ENCODE data around the gene IGF1. TPM values are rescaled to one million over a fixed set of nuclear protein-coding genes. Genes with fewer than 3 reads are reported as not detected.

The IGF1 gene
- total RNA-seq, 1 donor from 2014 or later = 0.34 TPM

GRCh38 chr12:102444707-102445106 lies 35.7 kb downstream of the IGF1 start:
- Mint-ChIP-seq H3K4me3 (no peak overlapping the region), H3K36me3 (ENCODE audit: low read depth) (no peaks in the 10 kb centered on the region), H3K27me3 (ENCODE audit: insufficient read depth) (peaks cover 2% of the 10 kb centered on the region), H3K27ac (no peak overlapping the region), H3K9me3 (peaks cover 16% of the 10 kb centered on the region), H3K4me1 (ENCODE audit: low read depth) (no peaks in the 10 kb centered on the region)
- no peak for DNase-seq (ENCODE audit: low spot score)
- intact Hi-C loops (cut with micrococcal nuclease) = no loop called here

- H3K4me1 Mint-ChIP-seq (ENCODE audit: low read depth) = no peaks in the 10 kb centered on the region
- peaks cover 2% of the 10 kb centered on the region for H3K27me3 Mint-ChIP-seq (ENCODE audit: insufficient read depth)
- H3K36me3 Mint-ChIP-seq (ENCODE audit: low read depth) = no peaks in the 10 kb centered on the region
- no peak for DNase-seq (ENCODE audit: low spot score)
- peaks cover 16% of the 10 kb centered on the region for H3K9me3 Mint-ChIP-seq
- H3K4me3 Mint-ChIP-seq = no peak overlapping the region
- no peak overlapping the region for H3K27ac Mint-ChIP-seq
- intact Hi-C loops (cut with micrococcal nuclease) = no loop called here
Measured at GRCh38 chr12:102444093-102444492, 36.3 kb downstream of the IGF1 start.

- no peak overlapping the region for H3K4me3 Mint-ChIP-seq
- H3K27ac Mint-ChIP-seq = no peak overlapping the region
- no peaks in the 10 kb centered on the region for H3K36me3 Mint-ChIP-seq (ENCODE audit: low read depth)
- no peaks in the 10 kb centered on the region for H3K9me3 Mint-ChIP-seq
- H3K27me3 Mint-ChIP-seq (ENCODE audit: insufficient read depth) = no peaks in the 10 kb centered on the region
- intact Hi-C loops (cut with micrococcal nuclease) = loop anchor here (2.0 kb wide), 2 partner anchors 18 to 44 kb away; no protein-coding TSS in a partner anchor
- DNase-seq (ENCODE audit: low spot score) = no peak
- H3K4me1 Mint-ChIP-seq (ENCODE audit: low read depth) = peaks cover 4% of the 10 kb centered on the region
Measured at GRCh38 chr12:102441077-102441596, 39.2 kb downstream of the IGF1 start.

GRCh38 chr12:102439426-102440405 lies 40.6 kb downstream of the IGF1 start:
- intact Hi-C loops (cut with micrococcal nuclease) = loop anchor here (2.0 kb wide), 2 partner anchors 17 to 45 kb away; no protein-coding TSS in a partner anchor

GRCh38 chr12:102438827-102439210 lies 41.5 kb downstream of the IGF1 start:
- intact Hi-C loops (cut with micrococcal nuclease) = no loop called here
- Mint-ChIP-seq H3K4me3 (no peak overlapping the region), H3K9me3 (no peaks in the 10 kb centered on the region), H3K27ac (no peak overlapping the region), H3K4me1 (ENCODE audit: low read depth) (peaks cover 4% of the 10 kb centered on the region), H3K27me3 (ENCODE audit: insufficient read depth) (no peaks in the 10 kb centered on the region), H3K36me3 (ENCODE audit: low read depth) (no peaks in the 10 kb centered on the region)
- DNase-seq (ENCODE audit: low spot score) = no peak

More at GRCh38 chr12:102439426-102440405, 40.6 kb downstream of the IGF1 start:
- H3K27ac Mint-ChIP-seq = no peak overlapping the region
- H3K36me3 Mint-ChIP-seq (ENCODE audit: low read depth) = no peaks in the 10 kb centered on the region
- no peaks in the 10 kb centered on the region for H3K27me3 Mint-ChIP-seq (ENCODE audit: insufficient read depth)
- H3K4me1 Mint-ChIP-seq (ENCODE audit: low read depth) = peaks cover 4% of the 10 kb centered on the region
- DNase-seq (ENCODE audit: low spot score) = no peak
- H3K4me3 Mint-ChIP-seq = no peak overlapping the region
- H3K9me3 Mint-ChIP-seq = no peaks in the 10 kb centered on the region

- Mint-ChIP-seq H3K36me3 (ENCODE audit: low read depth) (no peaks in the 10 kb centered on the region), H3K4me1 (ENCODE audit: low read depth) (peaks cover 4% of the 10 kb centered on the region), H3K27me3 (ENCODE audit: insufficient read depth) (no peaks in the 10 kb centered on the region), H3K9me3 (no peaks in the 10 kb centered on the region), H3K27ac (no peak overlapping the region), H3K4me3 (no peak overlapping the region)
- intact Hi-C loops (cut with micrococcal nuclease) = no loop called here
- DNase-seq (ENCODE audit: low spot score) = no peak
Measured at GRCh38 chr12:102438047-102438826, 42.1 kb downstream of the IGF1 start.

GRCh38 chr12:102437511-102437910 lies 42.9 kb downstream of the IGF1 start:
- intact Hi-C loops (cut with micrococcal nuclease) = no loop called here
- H3K27ac Mint-ChIP-seq = no peak overlapping the region
- no peak for DNase-seq (ENCODE audit: low spot score)
- H3K9me3 Mint-ChIP-seq = no peaks in the 10 kb centered on the region
- no peaks in the 10 kb centered on the region for H3K36me3 Mint-ChIP-seq (ENCODE audit: low read depth)
- no peak overlapping the region for H3K4me3 Mint-ChIP-seq
- peaks cover 4% of the 10 kb centered on the region for H3K4me1 Mint-ChIP-seq (ENCODE audit: low read depth)
- peaks cover under 1% of the 10 kb centered on the region for H3K27me3 Mint-ChIP-seq (ENCODE audit: insufficient read depth)

GRCh38 chr12:102436867-102437266 lies 43.5 kb downstream of the IGF1 start:
- no peak for DNase-seq (ENCODE audit: low spot score)
- Mint-ChIP-seq H3K36me3 (ENCODE audit: low read depth) (no peaks in the 10 kb centered on the region), H3K4me1 (ENCODE audit: low read depth) (peaks cover 4% of the 10 kb centered on the region), H3K4me3 (no peak overlapping the region), H3K27me3 (ENCODE audit: insufficient read depth) (peaks cover 3% of the 10 kb centered on the region), H3K9me3 (no peaks in the 10 kb centered on the region), H3K27ac (no peak overlapping the region)
- intact Hi-C loops (cut with micrococcal nuclease) = no loop called here

GRCh38 chr12:102435827-102436436 lies 44.4 kb downstream of the IGF1 start:
- H3K27ac Mint-ChIP-seq = no peak overlapping the region
- intact Hi-C loops (cut with micrococcal nuclease) = no loop called here
- DNase-seq (ENCODE audit: low spot score) = no peak

DNA sequence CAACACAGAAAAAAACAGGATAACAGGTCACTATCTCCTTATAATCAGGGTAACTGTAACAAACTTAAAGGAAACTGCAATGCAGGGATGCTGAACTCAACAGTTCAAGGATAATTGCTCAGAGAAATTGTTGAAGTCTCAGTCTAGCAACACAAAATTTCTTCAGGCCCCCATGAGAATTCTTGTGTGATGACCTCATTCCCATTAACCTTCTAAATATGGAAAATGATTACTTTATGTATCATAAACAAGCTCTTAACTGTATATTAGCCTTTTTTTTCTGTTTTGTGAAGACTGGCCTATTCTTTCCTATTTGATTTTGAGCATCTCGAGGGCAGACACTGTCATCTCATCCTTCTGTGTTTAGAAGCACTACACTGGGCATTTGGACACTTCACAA lies 47.1 kb downstream of the IGF1 start:
- H3K27ac Mint-ChIP-seq = no peak overlapping the region
- DNase-seq (ENCODE audit: low spot score) = no peak
- no peaks in the 10 kb centered on the region for H3K9me3 Mint-ChIP-seq
- intact Hi-C loops (cut with micrococcal nuclease) = no loop called here
- H3K36me3 Mint-ChIP-seq (ENCODE audit: low read depth) = no peaks in the 10 kb centered on the region
- H3K4me3 Mint-ChIP-seq = no peak overlapping the region
- H3K4me1 Mint-ChIP-seq (ENCODE audit: low read depth) = peaks cover 4% of the 10 kb centered on the region
- peaks cover 12% of the 10 kb centered on the region for H3K27me3 Mint-ChIP-seq (ENCODE audit: insufficient read depth)

More at GRCh38 chr12:102435827-102436436, 44.4 kb downstream of the IGF1 start:
- no peaks in the 10 kb centered on the region for H3K9me3 Mint-ChIP-seq
- peaks cover 5% of the 10 kb centered on the region for H3K27me3 Mint-ChIP-seq (ENCODE audit: insufficient read depth)
- no peaks in the 10 kb centered on the region for H3K36me3 Mint-ChIP-seq (ENCODE audit: low read depth)
- H3K4me1 Mint-ChIP-seq (ENCODE audit: low read depth) = peaks cover 4% of the 10 kb centered on the region
- no peak overlapping the region for H3K4me3 Mint-ChIP-seq

GRCh38 chr12:102430661-102431060 lies 49.7 kb downstream of the IGF1 start:
- Mint-ChIP-seq H3K4me3 (no peak overlapping the region), H3K27me3 (ENCODE audit: insufficient read depth) (peaks cover 12% of the 10 kb centered on the region), H3K9me3 (no peaks in the 10 kb centered on the region), H3K36me3 (ENCODE audit: low read depth) (no peaks in the 10 kb centered on the region), H3K4me1 (ENCODE audit: low read depth) (no peaks in the 10 kb centered on the region), H3K27ac (no peak overlapping the region)
- intact Hi-C loops (cut with micrococcal nuclease) = no loop called here
- DNase-seq (ENCODE audit: low spot score) = no peak

DNA sequence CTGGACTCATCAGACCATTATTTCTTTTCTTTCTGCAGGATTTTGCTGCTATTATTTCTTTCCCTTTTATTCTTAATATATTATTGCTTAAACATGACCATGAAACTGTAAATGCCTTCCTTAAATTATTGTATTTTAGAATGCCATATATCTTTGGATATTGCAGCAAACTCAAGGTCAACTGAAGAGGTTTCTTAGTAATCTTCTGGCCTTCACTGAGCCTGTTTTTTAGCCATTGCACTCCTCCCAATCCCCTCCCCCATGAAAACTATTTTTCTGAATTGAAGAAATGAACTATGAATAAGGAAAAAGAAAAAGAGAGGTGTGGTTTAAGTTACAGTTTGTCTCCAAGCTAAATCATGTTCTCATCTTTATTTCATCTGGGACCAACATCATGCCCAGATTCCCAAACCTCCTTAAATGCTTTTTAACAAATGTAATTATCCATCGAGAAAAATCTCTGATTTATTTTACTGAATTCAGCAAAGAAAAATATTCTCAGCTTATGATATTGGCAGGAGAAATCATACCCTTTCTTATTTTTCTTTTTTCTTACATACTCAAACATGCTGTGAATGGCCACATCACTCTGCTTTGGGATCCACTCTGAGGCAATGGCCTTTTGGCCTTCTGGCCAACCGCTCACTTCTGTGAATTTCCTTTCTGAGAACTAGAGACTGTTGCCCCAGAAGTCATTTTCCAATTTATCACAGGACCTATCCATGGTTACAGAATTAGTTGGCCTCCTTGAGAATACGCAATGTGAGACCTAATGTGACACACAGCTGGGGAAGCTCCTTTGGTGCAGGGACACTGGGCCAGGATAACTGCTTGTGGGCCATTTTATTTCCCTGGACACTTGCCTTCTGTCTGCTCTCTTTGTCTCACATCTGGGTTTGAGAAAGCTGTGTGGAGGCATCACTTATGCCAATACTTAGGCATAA lies 50.9 kb downstream of the IGF1 start:
- no peaks in the 10 kb centered on the region for H3K36me3 Mint-ChIP-seq (ENCODE audit: low read depth)
- DNase-seq (ENCODE audit: low spot score) = no peak
- peaks cover 12% of the 10 kb centered on the region for H3K27me3 Mint-ChIP-seq (ENCODE audit: insufficient read depth)
- no peaks in the 10 kb centered on the region for H3K9me3 Mint-ChIP-seq
- H3K27ac Mint-ChIP-seq = no peak overlapping the region
- intact Hi-C loops (cut with micrococcal nuclease) = no loop called here
- H3K4me3 Mint-ChIP-seq = no peak overlapping the region
- no peaks in the 10 kb centered on the region for H3K4me1 Mint-ChIP-seq (ENCODE audit: low read depth)
